Measurements from ENCODE around the gene NPAS3.

NPAS3 gene

GRCh38 chr14:33271891-33272290, 333.2 kb downstream of the NPAS3 start:
- peak; percentile 4 for DNase-seq

- no peak for DNase-seq
Observed at GRCh38 chr14:33273978-33274377, 335.3 kb downstream of the NPAS3 start.

- DNase-seq, result no peak
Observed at GRCh38 chr14:33275879-33276278, 337.2 kb downstream of the NPAS3 start.

- no peak for DNase-seq
Observed at GRCh38 chr14:33279865-33280264, 341.2 kb downstream of the NPAS3 start.

- DNase-seq, result peak; percentile 30
Observed at GRCh38 chr14:33280646-33281045, 342.0 kb downstream of the NPAS3 start.

- peak; percentile 39 for DNase-seq
Observed at GRCh38 chr14:33282331-33283230, 343.9 kb downstream of the NPAS3 start.

- DNase-seq, result no peak
Observed at GRCh38 chr14:33285902-33286700, 347.4 kb downstream of the NPAS3 start.

- DNase-seq, result no peak
Observed at GRCh38 chr14:33287189-33287588, 348.5 kb downstream of the NPAS3 start.

GRCh38 chr14:33290641-33291040, 352.0 kb downstream of the NPAS3 start:
- no peak for DNase-seq

- no peak for DNase-seq
Observed at GRCh38 chr14:33291529-33292104, 352.9 kb downstream of the NPAS3 start.

- no peak for DNase-seq
Observed at GRCh38 chr14:33294419-33294818, 355.7 kb downstream of the NPAS3 start.

- DNase-seq, result no peak
Observed at GRCh38 chr14:33297565-33297964, 358.9 kb downstream of the NPAS3 start.

- peak; percentile 93 for DNase-seq
Observed at GRCh38 chr14:33307691-33308251, 369.1 kb downstream of the NPAS3 start.

- DNase-seq, result no peak
Observed at GRCh38 chr14:33309106-33309505, 370.4 kb downstream of the NPAS3 start.

GRCh38 chr14:33315217-33315616, 376.5 kb downstream of the NPAS3 start:
- no peak for DNase-seq

- DNase-seq, result no peak
Observed at GRCh38 chr14:33315721-33316120, 377.0 kb downstream of the NPAS3 start.

GRCh38 chr14:33317675-33318074, 379.0 kb downstream of the NPAS3 start:
- peak; percentile 4 for DNase-seq

- DNase-seq, result no peak
Observed at GRCh38 chr14:33323979-33324378, 385.3 kb downstream of the NPAS3 start.

GRCh38 chr14:33331176-33331949, 392.7 kb downstream of the NPAS3 start:
- no peak for DNase-seq

- no peak for DNase-seq
Observed at GRCh38 chr14:33332497-33332896, 393.8 kb downstream of the NPAS3 start.

GRCh38 chr14:33335366-33335765, 396.7 kb downstream of the NPAS3 start:
- DNase-seq, result peak; percentile 4
